ENCODE data around the gene MEGF8. TPM values are rescaled to one million over a fixed set of nuclear protein-coding genes. Genes with fewer than 3 reads are reported as not detected.
"Not testable (repeated sequence)": the region's sequence is repeated elsewhere in the genome, so short reads cannot be mapped to it uniquely, and the experiment has no call there.

The MEGF8 gene
- total RNA-seq, 1 donor from 2014 or later, result 8.4 TPM

GRCh38 chr19:42323852-42324654 is 1.4 kb upstream of the MEGF8 start:
- peak; percentile 75 for DNase-seq
- H3K36me3 Mint-ChIP-seq (ENCODE audit: low read depth), result peaks cover 5% of the 10 kb centered on the region
- H3K4me3 Mint-ChIP-seq, result peak overlapping the region; percentile 93
- intact Hi-C loops (cut with micrococcal nuclease), result loop anchor here (2.0 to 5.0 kb wide), 3 partner anchors 39 to 147 kb away; no protein-coding TSS in a partner anchor
- H3K9me3 Mint-ChIP-seq, result no peaks in the 10 kb centered on the region
- peaks cover 34% of the 10 kb centered on the region for H3K27me3 Mint-ChIP-seq
- H3K4me1 Mint-ChIP-seq, result peaks cover 16% of the 10 kb centered on the region
- H3K27ac Mint-ChIP-seq, result no peak overlapping the region

- peaks cover 16% of the 10 kb centered on the region for H3K4me1 Mint-ChIP-seq
These were observed 654 bp upstream of the MEGF8 start for GRCh38 chr19:42324655-42325307.

GRCh38 chr19:42325896-42326771 is 699 bp downstream of the MEGF8 start:
- peak; percentile 80 for DNase-seq
- Mint-ChIP-seq H3K4me1 (peaks cover 16% of the 10 kb centered on the region), H3K27me3 (peaks cover 24% of the 10 kb centered on the region), H3K4me3 (peak overlapping the region; percentile 93), H3K36me3 (ENCODE audit: low read depth) (peaks cover 5% of the 10 kb centered on the region), H3K9me3 (no peaks in the 10 kb centered on the region), H3K27ac (peak overlapping the region; percentile 87)
- intact Hi-C loops (cut with micrococcal nuclease), result loop anchor here (1.0 to 2.0 kb wide), 6 partner anchors 24 to 193 kb away; partner anchors contain the start of genes PAFAH1B3 and PRR19

More at GRCh38 chr19:42324655-42325307, 654 bp upstream of the MEGF8 start:
- H3K4me3 Mint-ChIP-seq, result peak overlapping the region; percentile 93
- intact Hi-C loops (cut with micrococcal nuclease), result loop anchor here (1.0 to 5.0 kb wide), 7 partner anchors 22 to 191 kb away; partner anchors contain the start of genes PAFAH1B3 and PRR19
- no peak for DNase-seq
- peak overlapping the region; percentile 87 for H3K27ac Mint-ChIP-seq
- H3K9me3 Mint-ChIP-seq, result no peaks in the 10 kb centered on the region
- H3K36me3 Mint-ChIP-seq (ENCODE audit: low read depth), result peaks cover 5% of the 10 kb centered on the region
- H3K27me3 Mint-ChIP-seq, result peaks cover 34% of the 10 kb centered on the region

GRCh38 chr19:42326969-42327368 is 1.5 kb downstream of the MEGF8 start:
- peaks cover 5% of the 10 kb centered on the region for H3K36me3 Mint-ChIP-seq (ENCODE audit: low read depth)
- H3K4me3 Mint-ChIP-seq, result peak overlapping the region; percentile 93
- H3K4me1 Mint-ChIP-seq, result peaks cover 16% of the 10 kb centered on the region
- H3K9me3 Mint-ChIP-seq, result no peaks in the 10 kb centered on the region
- DNase-seq, result no peak
- intact Hi-C loops (cut with micrococcal nuclease), result no loop called here
- H3K27ac Mint-ChIP-seq, result no peak overlapping the region
- H3K27me3 Mint-ChIP-seq, result peaks cover 20% of the 10 kb centered on the region

GRCh38 chr19:42327381-42327780 is 1.9 kb downstream of the MEGF8 start:
- H3K9me3 Mint-ChIP-seq, result no peaks in the 10 kb centered on the region
- H3K27me3 Mint-ChIP-seq, result peaks cover 16% of the 10 kb centered on the region
- DNase-seq, result no peak
- no peak overlapping the region for H3K4me3 Mint-ChIP-seq
- intact Hi-C loops (cut with micrococcal nuclease), result no loop called here
- peaks cover 16% of the 10 kb centered on the region for H3K4me1 Mint-ChIP-seq
- H3K36me3 Mint-ChIP-seq (ENCODE audit: low read depth), result peaks cover 5% of the 10 kb centered on the region
- no peak overlapping the region for H3K27ac Mint-ChIP-seq

GRCh38 chr19:42328106-42328505 is 2.7 kb downstream of the MEGF8 start:
- Mint-ChIP-seq H3K4me3 (no peak overlapping the region), H3K27ac (no peak overlapping the region), H3K9me3 (no peaks in the 10 kb centered on the region), H3K27me3 (peaks cover 11% of the 10 kb centered on the region), H3K36me3 (ENCODE audit: low read depth) (peaks cover 5% of the 10 kb centered on the region), H3K4me1 (peaks cover 16% of the 10 kb centered on the region)
- no peak for DNase-seq
- intact Hi-C loops (cut with micrococcal nuclease), result no loop called here

- Mint-ChIP-seq H3K4me1 (peaks cover 16% of the 10 kb centered on the region), H3K27ac (no peak overlapping the region), H3K27me3 (peaks cover 6% of the 10 kb centered on the region), H3K4me3 (no peak overlapping the region), H3K36me3 (ENCODE audit: low read depth) (peaks cover 5% of the 10 kb centered on the region), H3K9me3 (no peaks in the 10 kb centered on the region)
- no peak for DNase-seq
- intact Hi-C loops (cut with micrococcal nuclease), result no loop called here
These were observed 3.4 kb downstream of the MEGF8 start for GRCh38 chr19:42328854-42329253.

GRCh38 chr19:42330241-42330711 is 4.8 kb downstream of the MEGF8 start:
- no peaks in the 10 kb centered on the region for H3K9me3 Mint-ChIP-seq
- H3K27ac Mint-ChIP-seq, result no peak overlapping the region
- H3K36me3 Mint-ChIP-seq (ENCODE audit: low read depth), result peaks cover under 1% of the 10 kb centered on the region
- intact Hi-C loops (cut with micrococcal nuclease), result no loop called here
- DNase-seq, result no peak
- no peak overlapping the region for H3K4me3 Mint-ChIP-seq
- H3K27me3 Mint-ChIP-seq, result peaks cover under 1% of the 10 kb centered on the region
- H3K4me1 Mint-ChIP-seq, result peaks cover 11% of the 10 kb centered on the region

GRCh38 chr19:42331333-42331732 is 5.9 kb downstream of the MEGF8 start:
- DNase-seq; H3K9me3 Mint-ChIP-seq; intact Hi-C loops (cut with micrococcal nuclease); H3K4me3 Mint-ChIP-seq; H3K27ac Mint-ChIP-seq; H3K4me1 Mint-ChIP-seq; H3K27me3 Mint-ChIP-seq; H3K36me3 Mint-ChIP-seq (ENCODE audit: low read depth): not testable (repeated sequence)

GRCh38 chr19:42332059-42332458 is 6.6 kb downstream of the MEGF8 start:
- intact Hi-C loops (cut with micrococcal nuclease), result no loop called here
- no peaks in the 10 kb centered on the region for H3K27me3 Mint-ChIP-seq
- H3K36me3 Mint-ChIP-seq (ENCODE audit: low read depth), result no peaks in the 10 kb centered on the region
- H3K4me1 Mint-ChIP-seq, result peaks cover 2% of the 10 kb centered on the region
- no peak for DNase-seq
- no peak overlapping the region for H3K27ac Mint-ChIP-seq
- no peaks in the 10 kb centered on the region for H3K9me3 Mint-ChIP-seq
- no peak overlapping the region for H3K4me3 Mint-ChIP-seq

GRCh38 chr19:42333018-42333417 is 7.6 kb downstream of the MEGF8 start:
- intact Hi-C loops (cut with micrococcal nuclease), result no loop called here
- no peak for DNase-seq
- no peaks in the 10 kb centered on the region for H3K9me3 Mint-ChIP-seq
- no peaks in the 10 kb centered on the region for H3K36me3 Mint-ChIP-seq (ENCODE audit: low read depth)
- no peak overlapping the region for H3K4me3 Mint-ChIP-seq
- H3K27ac Mint-ChIP-seq, result no peak overlapping the region
- H3K4me1 Mint-ChIP-seq, result no peaks in the 10 kb centered on the region
- no peaks in the 10 kb centered on the region for H3K27me3 Mint-ChIP-seq

- Mint-ChIP-seq H3K36me3 (ENCODE audit: low read depth) (no peaks in the 10 kb centered on the region), H3K9me3 (no peaks in the 10 kb centered on the region), H3K27ac (no peak overlapping the region), H3K4me3 (no peak overlapping the region), H3K4me1 (no peaks in the 10 kb centered on the region), H3K27me3 (no peaks in the 10 kb centered on the region)
- intact Hi-C loops (cut with micrococcal nuclease), result no loop called here
- DNase-seq, result no peak
These were observed 8.7 kb downstream of the MEGF8 start for GRCh38 chr19:42333975-42334696.
